Fibroblast of mammary gland (primary cell): Measurements from ENCODE around the gene RREB1.

Experiments used
- DNase-seq: peaks from one replicate; pipeline ENCODE4 v3.0.0-alpha.2; 2010; ENCODE audit warnings: low read depth
- H3K4me3 ChIP-seq: 2 replicates; pipeline ENCODE4 v1.5.1; 2011; ENCODE audit warnings: low read depth, mild to moderate bottlenecking, low read length, moderate library complexity; ENCODE audit not compliant: control insufficient read depth
- TF ChIP-seq, protein P1 (sequence below): conservative IDR thresholded peaks from 2 replicates; pipeline ENCODE4 v1.5.1; 2011; ENCODE audit warnings: low read depth, low read length, inconsistent platforms; ENCODE audit not compliant: control insufficient read depth, insufficient read depth

The RREB1 gene

DNA sequence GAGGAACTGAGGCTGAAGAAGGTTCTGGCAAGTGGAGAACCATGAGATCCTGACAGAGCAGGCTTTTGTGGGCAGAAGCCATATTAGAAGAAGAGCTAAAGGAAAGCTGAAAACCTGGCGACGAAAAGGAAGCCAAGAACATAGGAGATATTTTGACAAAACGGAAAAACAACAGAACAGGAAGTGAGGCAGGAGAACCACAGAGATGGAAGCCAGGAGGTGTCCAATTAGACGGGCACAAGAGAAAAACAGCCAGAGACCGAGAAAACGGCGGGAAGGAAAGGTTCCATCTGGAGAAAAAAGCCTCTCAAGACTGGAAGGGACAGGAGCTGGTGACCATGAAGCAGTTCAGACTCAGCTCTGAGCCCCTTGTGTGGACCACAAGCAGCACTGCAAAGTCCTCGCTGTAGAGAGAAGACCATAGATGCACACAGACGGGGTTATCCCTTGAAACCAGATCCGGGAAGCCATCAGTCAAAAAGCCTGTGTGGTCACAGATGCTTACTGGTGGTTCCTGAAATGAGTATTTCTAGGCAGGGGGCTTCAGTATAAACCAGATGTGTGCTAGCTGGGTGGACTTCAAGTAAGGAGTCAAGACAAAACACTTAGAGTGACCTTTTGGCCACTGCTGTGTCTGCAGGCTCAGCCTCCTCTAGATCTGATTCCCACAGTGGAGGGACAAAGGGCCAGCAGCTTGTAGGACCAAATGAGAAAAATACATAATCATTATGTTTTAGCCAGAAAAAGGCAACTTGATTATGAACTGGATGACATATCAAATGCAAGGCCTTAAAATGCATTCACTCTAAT, 174.5 kb downstream of the RREB1 start:
- TF ChIP-seq, protein P1, sequence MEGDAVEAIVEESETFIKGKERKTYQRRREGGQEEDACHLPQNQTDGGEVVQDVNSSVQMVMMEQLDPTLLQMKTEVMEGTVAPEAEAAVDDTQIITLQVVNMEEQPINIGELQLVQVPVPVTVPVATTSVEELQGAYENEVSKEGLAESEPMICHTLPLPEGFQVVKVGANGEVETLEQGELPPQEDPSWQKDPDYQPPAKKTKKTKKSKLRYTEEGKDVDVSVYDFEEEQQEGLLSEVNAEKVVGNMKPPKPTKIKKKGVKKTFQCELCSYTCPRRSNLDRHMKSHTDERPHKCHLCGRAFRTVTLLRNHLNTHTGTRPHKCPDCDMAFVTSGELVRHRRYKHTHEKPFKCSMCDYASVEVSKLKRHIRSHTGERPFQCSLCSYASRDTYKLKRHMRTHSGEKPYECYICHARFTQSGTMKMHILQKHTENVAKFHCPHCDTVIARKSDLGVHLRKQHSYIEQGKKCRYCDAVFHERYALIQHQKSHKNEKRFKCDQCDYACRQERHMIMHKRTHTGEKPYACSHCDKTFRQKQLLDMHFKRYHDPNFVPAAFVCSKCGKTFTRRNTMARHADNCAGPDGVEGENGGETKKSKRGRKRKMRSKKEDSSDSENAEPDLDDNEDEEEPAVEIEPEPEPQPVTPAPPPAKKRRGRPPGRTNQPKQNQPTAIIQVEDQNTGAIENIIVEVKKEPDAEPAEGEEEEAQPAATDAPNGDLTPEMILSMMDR, result no peak
- no peak overlapping the region for H3K4me3 ChIP-seq
- DNase-seq, result no peak

GRCh38 chr6:7283676-7284075, 175.9 kb downstream of the RREB1 start:
- no peak for DNase-seq
- no peak overlapping the region for H3K4me3 ChIP-seq
- TF ChIP-seq, protein P1, result no peak

DNA sequence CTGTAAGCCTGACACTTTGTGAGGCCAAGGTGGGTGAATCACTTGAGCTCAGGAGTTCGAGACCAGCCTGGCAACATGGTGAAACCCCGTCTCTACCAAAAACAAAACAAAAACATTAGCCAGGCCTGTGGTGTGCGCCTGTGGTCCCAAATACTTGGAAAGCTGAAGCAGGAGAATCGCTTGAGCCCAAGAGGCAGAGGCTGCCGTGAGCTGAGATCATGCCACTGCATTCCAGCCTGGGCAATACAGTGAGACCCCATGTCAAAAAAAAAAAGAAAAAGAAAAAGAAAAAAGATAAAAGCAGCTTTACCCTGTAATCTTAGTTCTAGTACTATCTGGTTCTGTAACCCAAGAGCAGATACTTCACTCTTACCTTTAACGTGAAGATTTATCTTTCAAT, 177.7 kb downstream of the RREB1 start:
- H3K4me3 ChIP-seq, result no peak overlapping the region
- TF ChIP-seq, protein P1, result no peak
- DNase-seq, result no peak

DNA sequence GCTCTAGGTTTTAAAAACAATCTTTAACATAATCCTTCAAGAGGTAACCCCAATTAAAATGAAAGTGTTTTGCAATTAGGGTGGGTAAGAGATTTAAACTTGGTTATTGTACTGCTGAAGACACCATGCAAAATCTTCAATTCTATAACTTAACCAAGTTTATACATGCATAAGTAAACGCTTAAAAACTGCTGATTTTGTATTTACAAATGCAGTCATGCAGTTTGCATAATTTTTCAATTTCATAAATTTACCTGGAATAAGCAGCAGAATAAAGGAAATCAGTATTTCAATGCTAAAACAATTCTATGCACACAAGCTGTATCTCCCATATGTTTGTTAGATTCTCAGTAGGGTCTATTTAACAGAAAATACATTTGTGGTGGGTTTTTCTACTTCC, 182.3 kb downstream of the RREB1 start:
- no peak overlapping the region for H3K4me3 ChIP-seq
- TF ChIP-seq, protein P1, result no peak
- DNase-seq, result no peak

DNA sequence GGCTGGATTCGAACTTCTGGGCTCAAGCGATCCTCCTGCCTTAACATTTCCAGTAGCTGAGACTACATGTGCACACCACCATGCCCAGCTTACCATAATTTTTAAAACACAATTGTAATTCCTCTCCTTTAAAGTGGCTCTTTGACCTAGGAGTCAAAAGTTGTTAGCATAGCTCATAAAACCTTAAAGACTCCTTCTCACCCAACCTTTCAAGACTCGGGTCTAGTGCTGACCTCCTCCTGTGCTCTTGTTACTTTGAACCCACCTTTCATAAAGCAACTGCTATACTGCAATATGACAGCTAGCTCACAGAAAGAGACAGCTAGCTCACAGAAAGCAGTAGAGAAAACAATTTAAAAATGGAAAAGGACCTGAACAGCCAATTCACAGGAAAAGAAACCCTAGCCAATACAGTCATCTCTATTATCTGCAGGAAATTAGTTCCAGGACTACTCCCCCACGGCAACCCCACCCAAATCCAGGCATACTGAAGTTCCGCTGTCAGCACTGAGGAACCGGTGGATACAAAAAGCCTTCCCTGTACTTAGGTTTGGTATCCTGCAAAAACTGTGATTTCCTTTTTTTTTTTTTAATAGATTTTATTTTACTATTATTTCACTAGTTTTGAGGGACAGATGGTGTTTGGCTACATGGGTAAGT, 185.0 kb downstream of the RREB1 start:
- TF ChIP-seq, protein P1, result no peak
- peak; percentile 25 for DNase-seq
- no peak overlapping the region for H3K4me3 ChIP-seq

GRCh38 chr6:7295916-7296315, 188.2 kb downstream of the RREB1 start:
- H3K4me3 ChIP-seq, result no peak overlapping the region
- TF ChIP-seq, protein P1, result no peak
- no peak for DNase-seq

GRCh38 chr6:7296602-7297001, 188.8 kb downstream of the RREB1 start:
- no peak for DNase-seq
- TF ChIP-seq, protein P1, result no peak
- H3K4me3 ChIP-seq, result no peak overlapping the region
